ENCODE data around the gene PPM1D.

PPM1D gene

DNA sequence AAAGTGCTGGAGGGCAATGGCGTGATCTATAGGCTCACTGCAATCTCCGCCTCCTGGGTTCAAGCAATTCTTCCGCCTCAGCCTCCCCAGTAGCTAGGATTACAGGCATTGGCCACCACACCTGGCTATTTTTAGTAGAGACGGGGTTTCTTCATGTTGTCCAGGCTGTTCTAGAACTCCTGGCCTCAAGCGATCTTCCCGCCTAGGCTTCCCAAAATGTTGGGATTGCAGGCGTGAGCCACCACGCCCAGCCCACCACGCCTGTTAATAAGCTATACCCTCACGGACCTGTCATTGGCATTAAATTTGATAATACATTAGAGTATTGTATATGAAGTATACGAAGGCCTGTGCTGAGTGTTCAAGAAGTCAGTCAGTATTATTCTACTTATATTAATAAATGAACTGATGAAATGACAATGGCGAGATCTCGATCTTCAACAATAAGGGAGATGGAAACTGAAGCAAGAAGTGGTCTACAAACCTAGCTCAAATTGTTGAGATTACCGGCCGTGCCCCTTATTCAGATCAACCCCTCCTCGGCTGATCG lies 76.8 kb downstream of the PPM1D start:
- DNase-seq = no peak

- DNase-seq = peak; percentile 99
These were observed 77.5 kb downstream of the PPM1D start, which contains the start of gene BCAS3 for GRCh38 chr17:60677308-60678117. Gene BCAS3 (plus strand): TSS chr17:60677851.

DNA sequence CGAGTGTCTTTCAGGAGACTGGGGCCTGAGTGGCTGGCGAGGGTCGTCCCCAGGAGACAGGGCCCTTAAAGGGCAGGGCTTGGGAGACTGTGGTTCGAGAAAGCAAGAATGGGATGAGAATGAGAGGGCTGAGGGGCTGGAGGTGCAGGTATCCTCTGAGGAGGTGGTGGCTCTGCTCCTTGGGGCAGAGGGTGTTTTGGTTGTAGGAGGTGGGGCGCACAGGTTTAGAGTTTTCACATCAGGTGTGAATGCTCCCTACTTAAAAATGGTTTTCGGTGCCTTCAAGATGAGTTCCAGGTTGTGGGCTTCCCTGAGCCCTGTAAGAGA lies 78.1 kb downstream of the PPM1D start:
- no peak for DNase-seq

DNA sequence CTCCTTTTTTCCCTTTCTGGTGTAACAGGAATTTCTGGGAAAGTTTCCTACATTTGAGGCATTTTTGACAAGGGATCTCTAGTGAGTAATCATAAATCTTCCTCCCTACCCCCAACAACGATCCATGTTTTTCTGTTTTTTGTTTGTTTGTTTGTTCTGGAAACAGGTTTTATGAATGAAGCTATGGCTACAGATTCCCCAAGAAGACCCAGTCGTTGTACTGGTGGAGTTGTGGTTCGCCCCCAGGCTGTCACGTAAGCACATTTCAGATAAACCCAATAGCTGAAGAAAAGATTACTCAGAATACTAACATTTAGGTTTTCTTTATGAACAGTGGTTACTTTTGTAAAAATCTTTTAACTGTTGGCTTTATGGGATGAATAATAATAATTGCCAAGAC lies 79.3 kb downstream of the PPM1D start:
- DNase-seq = no peak

DNA sequence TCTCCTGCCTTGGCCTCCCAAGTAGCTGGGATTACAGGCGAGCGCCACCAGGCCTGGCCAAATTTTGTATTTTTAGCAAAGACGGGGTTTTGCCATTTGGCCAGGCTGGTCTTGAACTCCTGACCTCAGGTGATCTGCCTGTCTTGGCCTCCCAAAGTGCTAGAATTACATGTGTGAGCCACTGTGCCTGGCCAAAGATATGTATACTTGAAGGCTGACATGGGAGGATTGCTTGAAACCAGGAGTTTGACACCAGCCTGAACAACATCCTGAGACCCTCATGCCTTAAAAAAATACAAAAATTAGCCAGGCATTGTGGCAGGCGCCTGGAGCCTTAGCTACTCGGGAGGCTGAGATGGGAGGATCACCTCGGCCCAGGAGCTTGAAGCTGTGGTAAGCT lies 80.8 kb downstream of the PPM1D start:
- no peak for DNase-seq

GRCh38 chr17:60685437-60685836 lies 85.4 kb downstream of the PPM1D start:
- DNase-seq = no peak

- peak; percentile 19 for DNase-seq
These were observed 96.0 kb downstream of the PPM1D start for GRCh38 chr17:60695960-60696359.

DNA sequence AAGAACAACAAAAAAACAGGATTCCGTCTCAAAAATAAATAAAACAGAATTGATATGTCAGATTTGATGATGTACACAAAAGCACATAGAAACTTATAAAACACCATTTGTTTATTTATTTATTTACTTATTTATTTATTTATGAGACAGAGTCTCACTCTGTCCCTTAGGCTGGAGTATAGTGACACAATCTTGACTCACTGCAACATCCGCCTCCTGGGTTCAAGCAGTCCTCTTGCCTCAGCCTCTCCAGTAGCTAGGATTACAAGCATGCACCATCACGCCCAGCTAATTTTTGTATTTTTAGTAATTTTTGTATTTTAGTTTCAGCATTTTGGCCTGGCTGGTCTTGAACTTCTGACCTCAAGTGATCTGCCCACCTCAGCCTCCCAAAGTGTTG lies 99.1 kb downstream of the PPM1D start:
- DNase-seq = no peak

- DNase-seq = no peak
These were observed 104.2 kb downstream of the PPM1D start for GRCh38 chr17:60704170-60704569.

- DNase-seq = no peak
These were observed 112.7 kb downstream of the PPM1D start for GRCh38 chr17:60712675-60713074.

DNA sequence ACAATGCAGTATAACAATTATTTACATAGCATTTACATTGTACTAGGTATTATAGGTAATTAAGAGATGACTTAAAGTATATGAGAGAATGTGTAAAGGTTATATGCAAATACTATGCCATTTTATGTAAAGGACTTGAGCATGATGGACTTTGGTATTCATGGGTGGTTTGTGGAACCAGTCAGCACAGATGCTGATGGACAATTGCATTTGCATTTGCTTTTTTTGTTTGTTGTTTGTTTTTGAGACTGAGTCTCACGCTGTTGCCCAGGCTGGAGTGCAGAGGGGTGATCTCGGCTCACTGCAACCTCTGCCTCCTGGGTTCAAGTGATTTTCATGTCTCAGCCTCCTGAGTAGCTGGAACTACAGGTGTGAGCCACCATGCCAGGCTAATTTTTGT lies 113.6 kb downstream of the PPM1D start:
- DNase-seq = no peak
